ENCODE results near the gene NLE1.

- TF ChIP-seq CTCF (IDR thresholded peaks at IDR 0.05) (no peak), POLR2AphosphoS5 (IDR thresholded peaks at IDR 0.05; ENCODE audit: low read depth, low read length) (no peak), REST (IDR thresholded peaks at IDR 0.05; ENCODE audit: insufficient read depth in 1 of 2, low read depth in 2 of 2, low read length in 1 of 2) (no peak)
Measured at GRCh38 chr17:35166526-35166925, 24.4 kb upstream of the NLE1 start.
